Breast epithelium (tissue), 4 donors: ENCODE results near the gene SMIM13. TPM values are rescaled to one million over a fixed set of nuclear protein-coding genes. Genes with fewer than 3 reads are reported as not detected.

ENCODE experiments used
- DNase-seq, 2 donors: peaks; one replicate each; pipeline ENCODE4 v3.0.0-alpha.2; 2019; ENCODE audit warnings: low spot score in 2 of 2
- H3K27ac ChIP-seq, 2 donors: fragments of 200-600 bp; sonication (generic) in 1 of 2; one replicate each; pipeline ENCODE4 v1.5.1; 2016 to 2019; ENCODE audit warnings: mild to moderate bottlenecking in 1 of 2
- H3K27me3 ChIP-seq, 2 donors: fragments of 200-600 bp; sonication (generic) in 1 of 2; one replicate each; pipeline versions ENCODE4 v1.5.1 to v1.6.0; 2017 to 2019; ENCODE audit warnings: control low read depth in 1 of 2, mild to moderate bottlenecking in 1 of 2
- H3K36me3 ChIP-seq: fragments of 200-600 bp; one replicate; pipeline ENCODE4 v1.5.1; 2019
- H3K4me1 ChIP-seq, 2 donors: fragments of 200-600 bp; sonication (generic); one replicate each; pipeline ENCODE4 v1.5.1; 2016 to 2019; ENCODE audit warnings: control low read depth in 1 of 2
- H3K4me3 ChIP-seq, 3 donors: fragments of 200-600 bp; sonication (generic); 1 replicate in 2 of 3; 2 replicates in 1 of 3; pipeline ENCODE4 v1.5.1; 2016 to 2019; ENCODE audit warnings: mild to moderate bottlenecking in 3 of 3, moderate library complexity in 2 of 3
- H3K9me3 ChIP-seq, 2 donors: fragments of 200-600 bp; sonication (generic) in 1 of 2; one replicate each; pipeline ENCODE4 v1.5.1; 2016 to 2019; ENCODE audit warnings: control low read depth in 1 of 2
- CTCF ChIP-seq, 3 donors: fragments of 450-650 bp; IDR thresholded peaks; one replicate each; pipeline ENCODE4 v1.5.1; 2016 to 2017; ENCODE audit warnings: antibody characterized with exemption in 3 of 3, mild to moderate bottlenecking in 3 of 3, moderate library complexity in 3 of 3
- POLR2A ChIP-seq: fragments of 450-650 bp; IDR thresholded peaks from one replicate; pipeline ENCODE4 v1.6.1; 2016; ENCODE audit warnings: antibody characterized with exemption, mild to moderate bottlenecking, moderate library complexity
- POLR2AphosphoS5 ChIP-seq, 3 donors: sonication (generic); formaldehyde crosslinking; IDR thresholded peaks; one replicate each; pipeline ENCODE4 v1.6.1; 2017; ENCODE audit warnings: antibody characterized with exemption in 3 of 3
- intact Hi-C: fragments of 100-400 bp; cut with DNase I; formaldehyde crosslinking; loops from one replicate; pipeline ENCODE4 v1.15.1; 2023; ENCODE audit warnings: low total_unique reads
- total RNA-seq, 3 donors: library from RNA; depleted of rRNA; stranded (reverse); fragments of >200 nt; gene quantifications; one replicate each; pipeline ENCODE4 v1.1.0, GENCODE V29; 2016

The SMIM13 gene
- total RNA-seq, 3 donors from 2014 or later = 5.3 to 7.6 (median 6.2) TPM

DNA sequence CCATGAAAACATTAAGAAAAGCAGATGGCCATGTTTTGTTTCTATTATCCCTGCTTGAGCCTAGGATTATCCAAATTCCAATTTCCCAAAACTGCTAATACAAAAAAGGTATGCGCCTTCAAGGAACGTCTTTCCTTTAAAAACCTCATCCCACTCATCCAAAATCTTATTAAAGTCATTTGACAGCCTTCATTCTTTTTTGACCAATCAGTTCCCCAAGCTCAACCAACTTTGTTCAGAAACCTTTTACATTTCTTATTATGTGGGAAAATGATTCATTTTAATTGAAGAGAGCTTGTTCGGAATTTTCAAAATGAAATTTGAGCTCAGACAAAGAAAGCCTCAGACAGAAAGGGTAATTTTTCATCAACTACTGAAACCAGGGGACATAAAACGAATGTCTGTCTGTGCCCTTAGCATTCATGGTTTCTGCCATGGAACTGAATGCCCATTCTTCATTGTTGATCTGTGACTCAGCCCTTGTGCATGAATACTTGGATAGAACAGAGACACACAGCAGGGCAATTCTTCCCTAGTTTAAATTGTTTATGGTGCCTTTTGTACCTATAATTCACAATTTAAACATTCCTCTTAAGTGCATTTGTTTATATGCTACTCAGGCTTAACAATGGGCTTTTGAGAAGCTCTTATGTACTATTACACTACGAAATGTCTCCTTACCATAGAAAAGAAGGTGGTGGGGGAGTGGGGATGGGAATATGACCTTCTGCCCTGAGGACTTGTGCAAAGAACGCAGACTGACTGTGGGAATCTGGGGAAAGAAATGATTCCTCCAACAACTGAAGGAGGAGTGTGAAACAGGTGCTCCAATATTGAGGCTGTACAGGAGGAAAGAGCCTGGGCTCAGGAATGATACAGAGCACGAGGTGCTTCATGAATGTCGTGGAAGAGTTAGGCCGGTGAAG lies 67.7 kb downstream of the SMIM13 start:
- no peaks in the 10 kb centered on the region for H3K27me3 ChIP-seq
- no peaks in the 10 kb centered on the region for H3K4me1 ChIP-seq
- no peak for DNase-seq
- H3K36me3 ChIP-seq = no peaks in the 10 kb centered on the region
- TF ChIP-seq POLR2AphosphoS5 (IDR thresholded peaks at IDR 0.05) (no peak), CTCF (IDR thresholded peaks at IDR 0.05) (no peak), POLR2A (no peak)
- H3K4me3 ChIP-seq = no peak overlapping the region
- intact Hi-C loops = no loop called here
- H3K9me3 ChIP-seq = no peaks in the 10 kb centered on the region
- H3K27ac ChIP-seq = no peak overlapping the region

DNA sequence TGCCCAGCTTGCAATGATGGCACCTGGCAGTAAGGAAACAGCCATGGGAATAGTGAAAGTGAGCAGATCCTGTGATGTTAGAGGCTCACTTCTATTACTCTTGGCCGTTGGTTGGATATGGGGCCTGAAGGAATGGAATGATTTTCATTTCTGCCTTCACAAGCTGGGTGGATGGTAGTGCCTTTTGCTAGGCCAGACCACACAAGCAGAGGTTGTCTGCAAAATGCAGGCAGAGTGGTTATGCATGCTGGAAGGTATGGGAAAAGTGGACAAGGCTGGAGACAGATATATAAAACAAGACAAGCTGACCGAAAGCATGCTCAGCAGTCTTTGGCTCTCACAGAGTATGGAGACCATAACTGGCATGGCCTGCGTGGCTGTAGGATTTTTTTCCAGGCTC lies 68.6 kb downstream of the SMIM13 start:
- no peak overlapping the region for H3K27ac ChIP-seq
- no peaks in the 10 kb centered on the region for H3K36me3 ChIP-seq
- TF ChIP-seq POLR2A (no peak), POLR2AphosphoS5 (IDR thresholded peaks at IDR 0.05) (no peak), CTCF (IDR thresholded peaks at IDR 0.05) (no peak)
- DNase-seq = no peak
- H3K4me3 ChIP-seq = no peak overlapping the region
- H3K4me1 ChIP-seq = no peaks in the 10 kb centered on the region
- no peaks in the 10 kb centered on the region for H3K9me3 ChIP-seq
- H3K27me3 ChIP-seq = no peaks in the 10 kb centered on the region
- intact Hi-C loops = no loop called here

- no peak for DNase-seq
- no peak for TF ChIP-seq POLR2AphosphoS5 (IDR thresholded peaks at IDR 0.05)
- no peak for TF ChIP-seq CTCF (IDR thresholded peaks at IDR 0.05)
- TF ChIP-seq POLR2A = no peak
- H3K27me3 ChIP-seq = no peaks in the 10 kb centered on the region
- no peaks in the 10 kb centered on the region for H3K9me3 ChIP-seq
- H3K36me3 ChIP-seq = no peaks in the 10 kb centered on the region
- no peak overlapping the region for H3K4me3 ChIP-seq
- no peaks in the 10 kb centered on the region for H3K4me1 ChIP-seq
- intact Hi-C loops = no loop called here
- no peak overlapping the region for H3K27ac ChIP-seq
Measured at GRCh38 chr6:11163932-11164331, 70.3 kb downstream of the SMIM13 start.

DNA sequence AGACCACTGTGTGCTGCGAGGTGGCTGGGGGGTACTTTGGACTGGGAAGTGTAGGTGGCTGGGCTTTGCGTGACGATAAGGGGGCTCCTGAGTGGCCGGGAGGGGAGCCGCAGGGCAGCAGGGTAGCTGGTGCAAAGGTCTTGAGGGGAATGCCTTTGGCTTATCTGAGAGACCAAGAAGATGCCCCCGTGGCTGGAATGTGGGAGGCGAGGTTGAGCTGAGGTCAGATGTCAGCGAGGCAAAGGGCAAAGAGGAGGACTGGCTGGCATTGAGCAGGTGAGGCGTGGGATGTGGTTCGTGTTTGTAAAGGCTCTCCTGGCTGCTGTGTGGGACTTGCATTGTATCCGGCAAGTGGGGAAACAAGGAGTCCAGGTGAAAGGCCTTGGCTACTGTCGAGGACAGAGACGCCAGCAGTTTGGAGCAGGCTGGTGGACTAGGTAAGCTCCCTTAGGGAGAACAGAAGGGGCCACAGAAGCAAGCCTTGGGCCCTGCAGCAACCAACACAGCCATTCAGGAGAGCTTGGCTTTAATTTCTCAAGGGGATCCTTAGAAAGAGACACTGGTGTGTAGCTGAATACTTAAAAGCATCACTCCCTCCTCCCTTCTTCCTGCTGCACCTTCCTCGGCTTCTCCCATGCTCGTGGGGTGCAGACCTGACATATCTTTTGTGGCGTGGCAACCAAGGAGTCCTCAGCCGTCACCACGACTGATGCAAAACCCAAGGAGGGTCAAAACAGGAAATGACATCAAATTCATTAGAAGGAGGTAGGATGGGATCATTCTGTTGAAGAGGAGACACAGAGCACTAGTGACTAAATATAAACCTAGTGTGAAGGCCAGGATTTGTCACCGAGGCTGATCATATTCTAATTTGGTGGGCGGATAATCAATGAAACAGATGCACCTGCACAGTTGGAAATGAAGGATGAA lies 71.3 kb downstream of the SMIM13 start:
- intact Hi-C loops = no loop called here
- H3K9me3 ChIP-seq = no peaks in the 10 kb centered on the region
- DNase-seq = no peak
- TF ChIP-seq CTCF (IDR thresholded peaks at IDR 0.05) = no peak
- TF ChIP-seq POLR2A = no peak
- no peak for TF ChIP-seq POLR2AphosphoS5 (IDR thresholded peaks at IDR 0.05)
- no peaks in the 10 kb centered on the region for H3K4me1 ChIP-seq
- no peak overlapping the region for H3K4me3 ChIP-seq
- no peaks in the 10 kb centered on the region for H3K27me3 ChIP-seq
- H3K27ac ChIP-seq = no peak overlapping the region
- H3K36me3 ChIP-seq = no peaks in the 10 kb centered on the region
